ENCODE results near the gene CCDC137. TPM values are rescaled to one million over a fixed set of nuclear protein-coding genes. Genes with fewer than 3 reads are reported as not detected.

Gene CCDC137
- total and polyA plus RNA-seq, 2 experiments from 2014 or later = 16.9 to 23.4 TPM

DNA sequence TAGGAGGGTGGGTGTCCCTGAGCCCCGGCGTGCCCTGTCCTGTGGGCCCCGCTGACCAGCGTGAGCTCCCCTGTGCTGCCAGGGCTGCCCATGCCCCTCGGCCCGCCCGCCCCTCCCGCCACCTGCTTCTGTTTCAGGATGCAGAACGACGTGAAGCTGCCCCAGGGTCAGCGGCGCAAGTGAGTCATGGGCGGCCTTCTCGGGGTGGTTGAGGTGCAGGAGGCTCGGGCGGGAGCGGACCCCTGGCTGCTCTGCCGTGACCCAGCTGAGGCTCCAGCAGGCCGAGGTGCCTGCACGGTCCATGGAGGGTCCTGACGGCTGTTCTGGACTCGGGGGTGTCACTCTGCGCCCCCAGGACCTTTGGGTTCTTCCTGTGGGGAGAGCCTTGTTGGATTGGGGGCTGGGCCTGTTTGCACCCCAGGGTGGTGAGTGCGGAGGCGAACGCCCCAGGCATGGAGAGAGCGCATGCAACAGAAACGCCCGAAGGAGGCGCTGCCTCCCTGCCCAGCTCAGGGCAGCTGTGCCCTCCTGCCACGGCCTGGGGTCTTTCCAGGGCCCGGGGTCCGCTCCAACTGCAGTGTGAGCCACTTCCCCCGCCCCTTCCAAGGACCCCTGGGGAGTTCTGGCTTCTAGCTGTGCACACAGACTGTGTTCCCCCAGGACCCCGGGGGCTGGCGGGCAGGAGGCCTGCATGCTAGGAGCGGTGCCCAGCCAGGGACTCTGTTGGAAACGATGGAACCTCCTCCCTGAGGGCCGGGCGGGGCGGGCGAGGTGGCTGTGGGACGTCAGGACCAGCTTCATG, 49.5 kb downstream of the CCDC137 start:
- Histone ChIP-seq H3K36me3 (peaks cover 7% of the 10 kb centered on the region), H3K4me3 (no peak overlapping the region), H3K27me3 (no peaks in the 10 kb centered on the region), H3K9me3 (ENCODE audit: low read depth) (no peaks in the 10 kb centered on the region), H3K27ac (no peak overlapping the region), H3K4me1 (ENCODE audit: low read depth) (peaks cover 17% of the 10 kb centered on the region)
- no peak for DNase-seq (ENCODE audit: low read depth in 1 of 2, low spot score in 1 of 2)
- TF ChIP-seq, protein P1, sequence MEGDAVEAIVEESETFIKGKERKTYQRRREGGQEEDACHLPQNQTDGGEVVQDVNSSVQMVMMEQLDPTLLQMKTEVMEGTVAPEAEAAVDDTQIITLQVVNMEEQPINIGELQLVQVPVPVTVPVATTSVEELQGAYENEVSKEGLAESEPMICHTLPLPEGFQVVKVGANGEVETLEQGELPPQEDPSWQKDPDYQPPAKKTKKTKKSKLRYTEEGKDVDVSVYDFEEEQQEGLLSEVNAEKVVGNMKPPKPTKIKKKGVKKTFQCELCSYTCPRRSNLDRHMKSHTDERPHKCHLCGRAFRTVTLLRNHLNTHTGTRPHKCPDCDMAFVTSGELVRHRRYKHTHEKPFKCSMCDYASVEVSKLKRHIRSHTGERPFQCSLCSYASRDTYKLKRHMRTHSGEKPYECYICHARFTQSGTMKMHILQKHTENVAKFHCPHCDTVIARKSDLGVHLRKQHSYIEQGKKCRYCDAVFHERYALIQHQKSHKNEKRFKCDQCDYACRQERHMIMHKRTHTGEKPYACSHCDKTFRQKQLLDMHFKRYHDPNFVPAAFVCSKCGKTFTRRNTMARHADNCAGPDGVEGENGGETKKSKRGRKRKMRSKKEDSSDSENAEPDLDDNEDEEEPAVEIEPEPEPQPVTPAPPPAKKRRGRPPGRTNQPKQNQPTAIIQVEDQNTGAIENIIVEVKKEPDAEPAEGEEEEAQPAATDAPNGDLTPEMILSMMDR (IDR thresholded peaks at IDR 0.05; ENCODE audit: low read depth, low read length) = no peak

DNA sequence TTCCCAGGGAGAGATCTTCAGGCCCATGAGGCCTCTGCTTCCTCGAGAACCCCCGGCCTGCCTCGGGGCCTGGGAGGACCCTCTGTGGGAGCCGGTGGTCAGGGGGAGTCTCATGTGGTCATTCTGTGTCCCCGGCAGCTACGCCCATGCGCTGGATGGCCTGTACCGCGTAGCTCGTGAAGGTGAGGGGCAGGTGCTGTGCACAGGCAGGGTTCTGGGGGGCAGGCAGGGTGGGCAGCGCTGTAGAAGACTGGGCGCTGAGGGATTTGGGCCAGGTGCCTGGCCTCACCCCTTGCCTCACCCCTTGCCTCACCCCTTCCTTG, 50.1 kb downstream of the CCDC137 start:
- Histone ChIP-seq H3K4me1 (ENCODE audit: low read depth) (peaks cover 11% of the 10 kb centered on the region), H3K27ac (no peak overlapping the region)
- TF ChIP-seq, protein P1 (IDR thresholded peaks at IDR 0.05; ENCODE audit: low read depth, low read length) = no peak

DNA sequence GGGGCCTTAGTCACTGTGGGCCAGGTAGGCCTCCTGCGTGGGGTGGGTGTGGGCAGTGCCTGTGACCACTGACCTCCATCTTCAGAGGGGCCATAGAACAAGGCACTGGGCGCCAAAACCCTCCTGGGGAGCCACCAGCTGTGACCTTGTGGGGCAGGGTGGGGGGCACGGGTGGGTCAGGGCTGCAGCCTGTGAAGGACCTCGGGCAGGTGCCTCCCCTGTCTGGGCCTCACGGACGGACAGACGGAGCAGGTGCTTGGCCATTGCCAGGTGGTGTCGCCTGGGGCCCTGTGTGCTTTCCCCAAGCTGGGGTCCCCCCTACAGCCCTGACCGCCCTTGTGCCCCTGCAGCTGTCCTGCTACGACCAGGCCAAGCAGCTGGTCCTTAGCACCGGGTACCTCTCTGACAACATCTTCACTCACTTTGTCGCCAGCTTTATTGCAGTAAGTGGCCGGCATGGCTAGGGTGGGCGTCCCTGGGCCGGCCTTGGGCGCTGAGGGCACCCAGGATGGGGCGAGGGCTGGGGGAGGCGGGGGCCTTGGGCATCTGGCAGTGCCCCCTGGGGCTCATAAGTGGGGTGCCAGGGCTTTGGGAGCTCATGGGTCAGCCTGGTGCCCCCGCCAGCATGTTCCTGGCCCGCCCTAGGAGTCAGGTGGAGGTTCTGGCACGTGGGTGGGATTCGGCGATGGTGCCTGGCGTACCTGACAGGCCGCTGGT, 50.7 kb downstream of the CCDC137 start:
- peaks cover 11% of the 10 kb centered on the region for H3K4me1 ChIP-seq (ENCODE audit: low read depth)
- no peaks in the 10 kb centered on the region for H3K27me3 ChIP-seq
- no peak for DNase-seq (ENCODE audit: low read depth in 1 of 2, low spot score in 1 of 2)
- TF ChIP-seq, protein P1 (IDR thresholded peaks at IDR 0.05; ENCODE audit: low read depth, low read length) = no peak
- no peak overlapping the region for H3K27ac ChIP-seq
- no peak overlapping the region for H3K4me3 ChIP-seq
- H3K36me3 ChIP-seq = peaks cover 7% of the 10 kb centered on the region
- no peaks in the 10 kb centered on the region for H3K9me3 ChIP-seq (ENCODE audit: low read depth)

More for the DNA sequence above, 50.1 kb downstream of the CCDC137 start:
- no peak overlapping the region for H3K4me3 ChIP-seq
- no peak for DNase-seq (ENCODE audit: low read depth in 1 of 2, low spot score in 1 of 2)
- H3K36me3 ChIP-seq = peaks cover 7% of the 10 kb centered on the region
- H3K9me3 ChIP-seq (ENCODE audit: low read depth) = no peaks in the 10 kb centered on the region
- H3K27me3 ChIP-seq = no peaks in the 10 kb centered on the region

DNA sequence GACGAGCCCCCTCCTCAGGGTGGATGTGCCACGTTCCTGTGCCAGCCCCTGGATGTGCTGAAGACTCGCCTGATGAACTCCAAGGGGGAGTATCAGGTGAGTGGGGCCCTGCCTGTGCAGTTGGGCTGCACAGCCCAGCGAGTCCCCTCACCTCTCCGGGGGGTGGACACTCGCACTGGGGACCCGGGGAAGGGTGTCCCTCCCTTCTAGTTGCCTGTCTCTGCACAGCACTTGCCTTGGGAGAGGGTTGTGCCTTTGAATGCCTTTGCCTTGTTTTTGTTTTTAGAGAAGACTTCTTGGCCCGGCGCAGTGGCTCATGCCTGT, 51.2 kb downstream of the CCDC137 start:
- Histone ChIP-seq H3K36me3 (peaks cover 7% of the 10 kb centered on the region), H3K4me1 (ENCODE audit: low read depth) (peaks cover 11% of the 10 kb centered on the region), H3K27ac (no peak overlapping the region), H3K9me3 (ENCODE audit: low read depth) (no peaks in the 10 kb centered on the region), H3K4me3 (no peak overlapping the region), H3K27me3 (no peaks in the 10 kb centered on the region)
- TF ChIP-seq, protein P1 (IDR thresholded peaks at IDR 0.05; ENCODE audit: low read depth, low read length) = no peak
- DNase-seq (ENCODE audit: low read depth in 1 of 2, low spot score in 1 of 2) = no peak

DNA sequence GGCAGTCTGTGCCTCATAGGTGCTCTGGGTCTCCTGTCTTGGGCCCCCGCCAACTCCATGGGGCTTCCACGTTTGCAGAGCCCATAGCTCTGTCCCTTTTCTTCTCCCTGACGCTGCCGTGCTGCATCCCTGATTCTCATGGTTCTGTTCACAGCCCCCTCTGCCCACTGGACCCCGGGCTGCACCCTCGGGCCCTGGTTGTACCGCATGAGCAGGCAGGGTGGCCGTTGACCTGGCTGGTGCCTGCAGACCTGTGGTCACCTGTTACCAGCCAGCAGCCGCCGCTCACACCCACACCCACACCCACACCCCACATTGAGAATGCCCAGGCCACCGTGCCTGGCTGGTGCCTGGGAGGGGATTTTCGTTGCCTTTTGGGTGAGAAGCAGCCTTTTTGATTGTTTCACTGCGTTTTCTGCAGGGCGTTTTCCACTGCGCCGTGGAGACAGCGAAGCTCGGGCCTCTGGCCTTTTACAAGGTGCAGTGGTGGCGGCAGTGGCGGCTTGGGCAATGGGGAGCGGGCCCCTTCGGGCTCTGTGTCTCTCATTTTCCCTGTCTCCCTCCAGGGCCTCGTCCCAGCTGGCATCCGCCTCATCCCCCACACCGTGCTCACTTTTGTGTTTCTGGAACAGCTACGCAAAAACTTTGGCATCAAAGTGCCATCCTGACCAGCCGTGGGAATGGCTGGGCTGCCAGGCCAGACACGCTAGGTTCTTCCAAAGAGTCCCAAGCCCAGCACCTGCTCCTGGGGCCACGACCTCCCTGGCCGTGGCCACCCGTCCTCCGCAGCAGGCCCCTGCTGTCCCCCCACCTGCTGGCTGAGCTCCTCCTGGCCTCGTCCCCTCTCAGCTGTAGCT, 53.1 kb downstream of the CCDC137 start:
- TF ChIP-seq, protein P1 (IDR thresholded peaks at IDR 0.05; ENCODE audit: low read depth, low read length) = no peak
- H3K4me3 ChIP-seq = no peak overlapping the region
- peaks cover 7% of the 10 kb centered on the region for H3K36me3 ChIP-seq
- no peaks in the 10 kb centered on the region for H3K4me1 ChIP-seq (ENCODE audit: low read depth)
- H3K9me3 ChIP-seq (ENCODE audit: low read depth) = no peaks in the 10 kb centered on the region
- no peaks in the 10 kb centered on the region for H3K27me3 ChIP-seq
- no peak overlapping the region for H3K27ac ChIP-seq
- no peak for DNase-seq (ENCODE audit: low read depth in 1 of 2, low spot score in 1 of 2)

Measured in cardiac muscle cell (in vitro differentiated cells and primary cell).